ENCODE measurements around the gene PSAP.

DNA sequence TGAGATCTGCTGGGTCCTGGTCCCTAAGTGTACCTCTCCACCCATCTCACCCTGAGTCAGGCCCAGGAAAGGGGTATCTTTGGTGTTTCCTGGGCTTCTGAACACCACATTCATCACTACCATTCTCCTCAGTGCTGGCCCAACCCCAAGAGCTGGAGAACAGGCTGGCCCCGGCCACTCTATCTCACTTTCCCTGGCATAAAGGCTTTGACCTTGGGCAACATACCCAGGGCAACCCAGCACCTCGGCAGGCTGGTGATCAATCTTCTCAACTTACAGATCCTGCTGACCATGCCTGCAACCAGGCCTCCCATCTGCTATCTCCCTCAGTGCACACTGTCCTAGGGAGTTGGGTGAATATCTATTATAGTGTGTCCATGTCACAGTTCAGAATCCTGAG is 79.8 kb downstream of the PSAP start:
- TF ChIP-seq, protein P1, sequence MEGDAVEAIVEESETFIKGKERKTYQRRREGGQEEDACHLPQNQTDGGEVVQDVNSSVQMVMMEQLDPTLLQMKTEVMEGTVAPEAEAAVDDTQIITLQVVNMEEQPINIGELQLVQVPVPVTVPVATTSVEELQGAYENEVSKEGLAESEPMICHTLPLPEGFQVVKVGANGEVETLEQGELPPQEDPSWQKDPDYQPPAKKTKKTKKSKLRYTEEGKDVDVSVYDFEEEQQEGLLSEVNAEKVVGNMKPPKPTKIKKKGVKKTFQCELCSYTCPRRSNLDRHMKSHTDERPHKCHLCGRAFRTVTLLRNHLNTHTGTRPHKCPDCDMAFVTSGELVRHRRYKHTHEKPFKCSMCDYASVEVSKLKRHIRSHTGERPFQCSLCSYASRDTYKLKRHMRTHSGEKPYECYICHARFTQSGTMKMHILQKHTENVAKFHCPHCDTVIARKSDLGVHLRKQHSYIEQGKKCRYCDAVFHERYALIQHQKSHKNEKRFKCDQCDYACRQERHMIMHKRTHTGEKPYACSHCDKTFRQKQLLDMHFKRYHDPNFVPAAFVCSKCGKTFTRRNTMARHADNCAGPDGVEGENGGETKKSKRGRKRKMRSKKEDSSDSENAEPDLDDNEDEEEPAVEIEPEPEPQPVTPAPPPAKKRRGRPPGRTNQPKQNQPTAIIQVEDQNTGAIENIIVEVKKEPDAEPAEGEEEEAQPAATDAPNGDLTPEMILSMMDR (IDR thresholded peaks at IDR 0.05; ENCODE audit: low read depth, low read length) = no peak
- TF ChIP-seq EZH2phosphoT487 (IDR thresholded peaks at IDR 0.05; ENCODE audit: low read depth) = no peak

Data from OCI-LY3 (cell line).